Peyer's patch (tissue), 4 donors: ENCODE results near the gene IGFL2. TPM values are rescaled to one million over a fixed set of nuclear protein-coding genes. Genes with fewer than 3 reads are reported as not detected.

ENCODE experiments used
- DNase-seq, 3 donors: peaks; one replicate each; pipeline ENCODE4 v3.0.0-alpha.2; 2017 to 2019
- H3K27ac ChIP-seq, 4 donors: fragments of 200-600 bp; sonication (generic); one replicate each; pipeline ENCODE4 v1.5.1; 2016 to 2019
- H3K27me3 ChIP-seq, 2 donors: fragments of 200-600 bp; sonication (generic); one replicate each; pipeline ENCODE4 v1.5.1; 2019
- H3K36me3 ChIP-seq, 3 donors: fragments of 200-600 bp; sonication (generic); one replicate each; pipeline ENCODE4 v1.5.1; 2016 to 2019
- H3K4me1 ChIP-seq, 4 donors: fragments of 200-600 bp; sonication (generic); one replicate each; pipeline ENCODE4 v1.5.1; 2016 to 2019
- H3K4me3 ChIP-seq, 4 donors: fragments of 200-600 bp; sonication (generic); 1 replicate in 3 of 4; 2 replicates in 1 of 4; pipeline ENCODE4 v1.5.1; 2016 to 2019; ENCODE audit warnings: mild to moderate bottlenecking in 1 of 4
- H3K9me3 ChIP-seq, 4 donors: fragments of 200-600 bp; sonication (generic); one replicate each; pipeline ENCODE4 v1.5.1; 2016 to 2019; ENCODE audit warnings: mild to moderate bottlenecking in 1 of 4
- CTCF ChIP-seq, 6 experiments: fragments of 450-650 bp in 4 of 6; fragments of 200-600 bp in 2 of 6; sonication (generic) in 1 of 6; IDR thresholded peaks; one replicate each; pipeline ENCODE4 v1.5.1; 2017 to 2019; ENCODE audit warnings: antibody characterized with exemption in 6 of 6, mild to moderate bottlenecking in 3 of 6, moderate library complexity in 1 of 6
- POLR2A ChIP-seq, 2 donors: fragments of 450-650 bp; IDR thresholded peaks; one replicate each; pipeline ENCODE4 v1.5.1; 2017; ENCODE audit warnings: antibody characterized with exemption in 2 of 2, mild to moderate bottlenecking in 2 of 2, moderate library complexity in 2 of 2
- total RNA-seq, 4 donors: library from RNA; depleted of rRNA; stranded (reverse); fragments of >200 nt; gene quantifications; one replicate each; pipeline ENCODE4 v1.1.0, GENCODE V29; 2016

IGFL2 gene
- total RNA-seq, 4 donors from 2014 or later = not detected

GRCh38 chr19:46141421-46141820 is 6.6 kb upstream of the IGFL2 start:
- Histone ChIP-seq H3K27ac (no peak overlapping the region), H3K9me3 (no peaks in the 10 kb centered on the region), H3K4me3 (no peak overlapping the region), H3K36me3 (no peaks in the 10 kb centered on the region), H3K27me3 (no peaks in the 10 kb centered on the region), H3K4me1 (no peaks in the 10 kb centered on the region)
- TF ChIP-seq POLR2A (IDR thresholded peaks at IDR 0.05) (no peak), CTCF (IDR thresholded peaks at IDR 0.05) (no peak)
- DNase-seq = no peak

GRCh38 chr19:46142294-46142693 is 5.7 kb upstream of the IGFL2 start:
- TF ChIP-seq POLR2A (IDR thresholded peaks at IDR 0.05) = no peak
- TF ChIP-seq CTCF (IDR thresholded peaks at IDR 0.05) = no peak
- no peak overlapping the region for H3K4me3 ChIP-seq

GRCh38 chr19:46144756-46145155 is 3.3 kb upstream of the IGFL2 start:
- Histone ChIP-seq H3K36me3 (no peaks in the 10 kb centered on the region), H3K27me3 (no peaks in the 10 kb centered on the region), H3K4me3 (no peak overlapping the region), H3K27ac (no peak overlapping the region), H3K9me3 (no peaks in the 10 kb centered on the region), H3K4me1 (no peaks in the 10 kb centered on the region)
- no peak for DNase-seq
- TF ChIP-seq POLR2A (IDR thresholded peaks at IDR 0.05) = no peak
- TF ChIP-seq CTCF (IDR thresholded peaks at IDR 0.05) = no peak

More at GRCh38 chr19:46142294-46142693, 5.7 kb upstream of the IGFL2 start:
- Histone ChIP-seq H3K9me3 (no peaks in the 10 kb centered on the region), H3K27ac (no peak overlapping the region), H3K4me1 (no peaks in the 10 kb centered on the region), H3K27me3 (no peaks in the 10 kb centered on the region), H3K36me3 (no peaks in the 10 kb centered on the region)
- no peak for DNase-seq

GRCh38 chr19:46147166-46147740 is 785 bp upstream of the IGFL2 start:
- H3K4me3 ChIP-seq = no peak overlapping the region
- no peaks in the 10 kb centered on the region for H3K36me3 ChIP-seq
- H3K9me3 ChIP-seq = no peaks in the 10 kb centered on the region
- H3K27me3 ChIP-seq = no peaks in the 10 kb centered on the region
- TF ChIP-seq POLR2A (IDR thresholded peaks at IDR 0.05) = no peak
- no peak for TF ChIP-seq CTCF (IDR thresholded peaks at IDR 0.05)
- no peak overlapping the region for H3K27ac ChIP-seq
- no peak for DNase-seq
- no peaks in the 10 kb centered on the region for H3K4me1 ChIP-seq

- H3K27ac ChIP-seq = no peak overlapping the region
- H3K27me3 ChIP-seq = no peaks in the 10 kb centered on the region
- no peaks in the 10 kb centered on the region for H3K9me3 ChIP-seq
- no peaks in the 10 kb centered on the region for H3K4me1 ChIP-seq
- H3K4me3 ChIP-seq = no peak overlapping the region
- H3K36me3 ChIP-seq = no peaks in the 10 kb centered on the region
- DNase-seq = no peak
- no peak for TF ChIP-seq CTCF (IDR thresholded peaks at IDR 0.05)
- no peak for TF ChIP-seq POLR2A (IDR thresholded peaks at IDR 0.05)
Observed at GRCh38 chr19:46150606-46151005, 2.6 kb downstream of the IGFL2 start.

- Histone ChIP-seq H3K36me3 (no peaks in the 10 kb centered on the region), H3K4me3 (no peak overlapping the region), H3K9me3 (no peaks in the 10 kb centered on the region), H3K27me3 (no peaks in the 10 kb centered on the region), H3K27ac (no peak overlapping the region), H3K4me1 (peaks cover 0 to 12% (median 0%) of the 10 kb centered on the region in 4 donors)
- DNase-seq = no peak
- TF ChIP-seq CTCF (IDR thresholded peaks at IDR 0.05) = no peak
- no peak for TF ChIP-seq POLR2A (IDR thresholded peaks at IDR 0.05)
Observed at GRCh38 chr19:46155237-46155636, 7.2 kb downstream of the IGFL2 start.
